ACC112 (cell line): ENCODE results near the gene EVA1C.
"Not testable (repeated sequence)": the region's sequence is repeated elsewhere in the genome, so short reads cannot be mapped to it uniquely, and the experiment has no call there.

Experiments
- H2AFZ ChIP-seq: fragments of 200-600 bp; sonication (generic); one replicate; pipeline ENCODE4 v1.6.0; 2017; ENCODE audit warnings: antibody characterized with exemption, low read length; ENCODE audit not compliant: unreplicated experiment
- H3K27ac ChIP-seq: fragments of 200-600 bp; sonication (generic); 2 replicates; pipeline ENCODE4 v1.5.1; 2014; ENCODE audit warnings: low read depth, mild to moderate bottlenecking, antibody characterized with exemption, low read length, moderate library complexity
- H3K27me3 ChIP-seq: fragments of 200-600 bp; sonication (generic); 2 replicates; pipeline ENCODE4 v1.6.1; 2014; ENCODE audit warnings: mild to moderate bottlenecking, antibody characterized with exemption, low read length, moderate library complexity, mixed read lengths; ENCODE audit not compliant: insufficient read depth
- H3K36me3 ChIP-seq: fragments of 200-600 bp; sonication (generic); 2 replicates; pipeline ENCODE4 v1.6.1; 2016; ENCODE audit warnings: mild to moderate bottlenecking, antibody characterized with exemption, low read length, moderate library complexity, mixed read lengths; ENCODE audit not compliant: insufficient read depth
- H3K4me1 ChIP-seq: fragments of 200-600 bp; sonication (generic); one replicate; pipeline ENCODE4 v1.6.1; 2016; ENCODE audit warnings: low read length, mixed read lengths; ENCODE audit not compliant: insufficient read depth, unreplicated experiment, control insufficient read depth
- H3K4me3 ChIP-seq: fragments of 200-600 bp; sonication (generic); 2 replicates; pipeline ENCODE4 v1.5.1; 2014; ENCODE audit warnings: mild to moderate bottlenecking, low read depth, low read length
- H3K79me2 ChIP-seq: fragments of 200-600 bp; sonication (generic); one replicate; pipeline ENCODE4 v1.6.0; 2016; ENCODE audit warnings: low read length; ENCODE audit not compliant: control insufficient read depth, unreplicated experiment, insufficient read depth

Gene EVA1C

GRCh38 chr21:32447224-32447623 lies 34.7 kb downstream of the EVA1C start:
- Histone ChIP-seq H3K4me3 (no peak overlapping the region), H3K36me3 (no peaks in the 10 kb centered on the region), H3K79me2 (peaks cover 20% of the 10 kb centered on the region), H3K27me3 (no peaks in the 10 kb centered on the region), H2AFZ (no peak overlapping the region), H3K4me1 (peaks cover 37% of the 10 kb centered on the region), H3K27ac (no peak overlapping the region)

GRCh38 chr21:32448803-32449594 lies 36.5 kb downstream of the EVA1C start:
- Histone ChIP-seq H3K27ac (no peak overlapping the region), H2AFZ (no peak overlapping the region), H3K27me3 (no peaks in the 10 kb centered on the region), H3K79me2 (peaks cover 20% of the 10 kb centered on the region), H3K36me3 (peaks cover under 1% of the 10 kb centered on the region; the same call in 1 of the 2 replicates), H3K4me3 (no peak overlapping the region), H3K4me1 (peaks cover 28% of the 10 kb centered on the region)

GRCh38 chr21:32450881-32451701 lies 38.6 kb downstream of the EVA1C start:
- Histone ChIP-seq H3K79me2 (peaks cover 22% of the 10 kb centered on the region), H3K27ac (peak overlapping the region; percentile 85), H3K36me3 (peaks cover 16% of the 10 kb centered on the region; the same call in 1 of the 2 replicates), H3K4me1 (peaks cover 31% of the 10 kb centered on the region)
- not testable (repeated sequence) for H2AFZ ChIP-seq, H3K27me3 ChIP-seq, H3K4me3 ChIP-seq

- Histone ChIP-seq H3K4me1 (peaks cover 42% of the 10 kb centered on the region), H3K27ac (0 out of 2 replicates have a peak overlapping the region, but pooled peaks have one; percentile 85), H3K36me3 (peaks cover 16% of the 10 kb centered on the region; the same call in 1 of the 2 replicates), H3K79me2 (peaks cover 30% of the 10 kb centered on the region)
- H2AFZ ChIP-seq, H3K4me3 ChIP-seq, H3K27me3 ChIP-seq: not testable (repeated sequence)
Measured at GRCh38 chr21:32452191-32452590, 39.7 kb downstream of the EVA1C start.

- Histone ChIP-seq H3K4me3 (no peak overlapping the region), H3K27ac (no peak overlapping the region), H3K27me3 (no peaks in the 10 kb centered on the region), H3K79me2 (peaks cover 34% of the 10 kb centered on the region), H2AFZ (no peak overlapping the region), H3K36me3 (peaks cover 16% of the 10 kb centered on the region; the same call in 1 of the 2 replicates), H3K4me1 (peaks cover 46% of the 10 kb centered on the region)
Measured at GRCh38 chr21:32452641-32453040, 40.1 kb downstream of the EVA1C start.

- Histone ChIP-seq H3K27ac (peak overlapping the region; percentile 89; the same call in 1 of the 2 replicates), H3K4me3 (no peak overlapping the region), H3K27me3 (no peaks in the 10 kb centered on the region), H3K4me1 (peaks cover 39% of the 10 kb centered on the region), H2AFZ (no peak overlapping the region), H3K36me3 (peaks cover 22% of the 10 kb centered on the region; the same call in 1 of the 2 replicates), H3K79me2 (peaks cover 31% of the 10 kb centered on the region)
Measured at GRCh38 chr21:32455548-32455947, 43.0 kb downstream of the EVA1C start.

- H2AFZ ChIP-seq: peak overlapping the region; percentile 44
- H3K27ac ChIP-seq: peak overlapping the region; percentile 89
- peaks cover 31% of the 10 kb centered on the region for H3K79me2 ChIP-seq
- H3K4me1 ChIP-seq: peaks cover 33% of the 10 kb centered on the region
- no peaks in the 10 kb centered on the region for H3K27me3 ChIP-seq
- peak overlapping the region; percentile 32; the same call in 1 of the 2 replicates for H3K4me3 ChIP-seq
- H3K36me3 ChIP-seq: peaks cover 25% of the 10 kb centered on the region; the same call in 1 of the 2 replicates
Measured at GRCh38 chr21:32456497-32456918, 44.0 kb downstream of the EVA1C start.

GRCh38 chr21:32457360-32457840 lies 44.9 kb downstream of the EVA1C start:
- peak overlapping the region; percentile 89; the same call in 1 of the 2 replicates for H3K27ac ChIP-seq
- no peaks in the 10 kb centered on the region for H3K27me3 ChIP-seq
- no peak overlapping the region for H2AFZ ChIP-seq
- peaks cover 29% of the 10 kb centered on the region for H3K4me1 ChIP-seq
- peaks cover 27% of the 10 kb centered on the region for H3K79me2 ChIP-seq
- H3K36me3 ChIP-seq: peaks cover 29% of the 10 kb centered on the region; the same call in 1 of the 2 replicates
- H3K4me3 ChIP-seq: 0 out of 2 replicates have a peak overlapping the region, but pooled peaks have one; percentile 32

- Histone ChIP-seq H3K27ac (peak overlapping the region; percentile 89; the same call in 1 of the 2 replicates), H2AFZ (no peak overlapping the region), H3K36me3 (peaks cover 29% of the 10 kb centered on the region; the same call in 1 of the 2 replicates), H3K27me3 (no peaks in the 10 kb centered on the region), H3K4me3 (no peak overlapping the region), H3K79me2 (peaks cover 27% of the 10 kb centered on the region), H3K4me1 (peaks cover 35% of the 10 kb centered on the region)
Measured at GRCh38 chr21:32457962-32458361, 45.5 kb downstream of the EVA1C start.

GRCh38 chr21:32459972-32460371 lies 47.5 kb downstream of the EVA1C start:
- Histone ChIP-seq H3K36me3 (peaks cover 18% of the 10 kb centered on the region; the same call in 1 of the 2 replicates), H3K4me3 (no peak overlapping the region), H3K27ac (no peak overlapping the region; the same call in 1 of the 2 replicates), H3K27me3 (no peaks in the 10 kb centered on the region), H2AFZ (no peak overlapping the region), H3K79me2 (peaks cover 27% of the 10 kb centered on the region), H3K4me1 (peaks cover 53% of the 10 kb centered on the region)
